ENCODE results near the gene DBX2.
"Not testable (repeated sequence)": the region's sequence is repeated elsewhere in the genome, so short reads cannot be mapped to it uniquely, and the experiment has no call there.

Gene DBX2

DNA sequence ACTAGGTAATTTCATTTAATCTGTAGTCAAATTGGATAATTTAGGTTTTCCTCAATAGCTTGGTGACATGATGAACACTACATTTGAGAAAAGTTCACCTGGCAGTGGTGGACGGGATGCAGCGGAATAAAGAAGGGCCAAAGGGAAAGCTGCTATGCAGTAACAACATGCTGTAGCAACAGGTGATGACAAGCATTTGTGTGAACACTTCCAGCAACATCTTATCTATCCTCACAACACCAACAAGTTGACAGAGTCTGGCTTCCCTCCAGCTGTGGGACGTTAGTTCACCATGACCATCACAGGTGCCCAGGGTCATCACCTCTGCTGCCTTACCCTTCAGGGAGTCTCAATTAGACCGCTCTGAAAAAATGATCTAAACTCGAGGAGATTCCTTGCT lies 8.3 kb downstream of the DBX2 start:
- no peak overlapping the region for H3K4me3 Mint-ChIP-seq
- no peaks in the 10 kb centered on the region for H3K36me3 Mint-ChIP-seq
- no peak overlapping the region for H3K27ac Mint-ChIP-seq
- H3K27me3 Mint-ChIP-seq, result peaks cover 5% of the 10 kb centered on the region
- H3K9me3 Mint-ChIP-seq (ENCODE audit: low read depth), result no peaks in the 10 kb centered on the region
- H3K4me1 Mint-ChIP-seq (ENCODE audit: low read depth), result no peaks in the 10 kb centered on the region

DNA sequence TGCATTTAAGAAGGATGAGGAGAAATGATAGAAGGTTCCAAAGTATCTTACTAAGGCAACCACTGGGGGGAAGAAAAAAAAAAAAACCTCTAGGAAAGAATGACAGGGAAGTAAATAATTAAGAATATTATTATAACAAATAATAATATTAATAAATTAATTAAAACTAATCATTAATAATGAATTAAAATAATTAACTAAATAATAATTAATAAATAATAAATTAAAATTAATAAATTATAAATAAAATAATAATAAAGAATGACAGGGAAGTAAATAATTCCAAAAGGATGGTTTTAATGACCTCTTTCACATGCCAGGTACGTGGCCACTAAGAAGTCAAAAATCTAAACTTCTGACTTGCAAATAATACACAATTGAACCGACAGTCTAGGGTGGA lies 9.9 kb downstream of the DBX2 start:
- Mint-ChIP-seq H3K27me3 (peaks cover 4% of the 10 kb centered on the region), H3K4me1 (ENCODE audit: low read depth) (no peaks in the 10 kb centered on the region), H3K36me3 (no peaks in the 10 kb centered on the region), H3K27ac (no peak overlapping the region), H3K9me3 (ENCODE audit: low read depth) (no peaks in the 10 kb centered on the region), H3K4me3 (no peak overlapping the region)

DNA sequence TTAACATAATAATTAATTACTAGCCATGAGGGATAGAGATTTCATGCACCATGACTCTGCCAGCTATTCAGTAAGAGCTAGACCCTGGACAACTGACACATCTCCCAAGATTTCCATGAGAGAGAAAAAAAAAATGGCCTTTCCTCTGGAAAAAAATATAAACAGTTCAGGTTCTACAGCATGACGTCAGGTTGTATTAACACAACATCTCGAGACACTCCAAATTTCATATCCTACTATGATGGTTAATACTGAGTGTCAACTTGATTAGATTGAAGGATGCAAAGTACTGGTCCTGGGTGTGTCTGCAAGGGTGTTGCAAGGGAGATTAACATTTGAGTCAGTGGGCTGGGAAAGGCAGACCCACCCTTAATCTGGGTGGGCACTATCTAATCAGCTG lies 11.1 kb downstream of the DBX2 start:
- peaks cover 10% of the 10 kb centered on the region for H3K27me3 Mint-ChIP-seq
- no peak overlapping the region for H3K4me3 Mint-ChIP-seq
- H3K9me3 Mint-ChIP-seq (ENCODE audit: low read depth), result no peaks in the 10 kb centered on the region
- no peaks in the 10 kb centered on the region for H3K4me1 Mint-ChIP-seq (ENCODE audit: low read depth)
- H3K27ac Mint-ChIP-seq, result no peak overlapping the region
- H3K36me3 Mint-ChIP-seq, result no peaks in the 10 kb centered on the region

DNA sequence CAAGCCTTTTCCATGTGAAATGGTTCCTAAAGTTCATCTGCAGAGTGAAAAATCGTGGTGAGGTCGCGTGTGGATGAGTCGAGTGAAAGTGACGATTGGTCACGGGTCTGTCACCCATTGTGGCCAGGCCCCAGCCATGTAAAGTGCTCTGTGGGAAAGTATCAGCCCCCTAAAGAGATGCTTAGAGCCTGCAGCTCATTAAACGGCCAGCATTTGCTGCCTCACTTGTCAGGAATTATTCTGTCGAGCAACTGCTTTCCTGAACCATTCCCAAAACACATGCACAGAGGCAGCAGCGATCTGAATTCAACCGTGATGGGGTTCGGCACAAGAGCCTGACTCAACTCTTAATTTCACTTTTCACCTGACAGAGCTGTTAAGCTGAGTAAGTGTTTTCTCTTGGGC lies 16.0 kb downstream of the DBX2 start:
- H3K36me3 Mint-ChIP-seq, result no peaks in the 10 kb centered on the region
- no peaks in the 10 kb centered on the region for H3K9me3 Mint-ChIP-seq (ENCODE audit: low read depth)
- H3K4me3 Mint-ChIP-seq, result no peak overlapping the region
- H3K4me1 Mint-ChIP-seq (ENCODE audit: low read depth), result no peaks in the 10 kb centered on the region
- H3K27ac Mint-ChIP-seq, result no peak overlapping the region
- H3K27me3 Mint-ChIP-seq, result peaks cover 10% of the 10 kb centered on the region

DNA sequence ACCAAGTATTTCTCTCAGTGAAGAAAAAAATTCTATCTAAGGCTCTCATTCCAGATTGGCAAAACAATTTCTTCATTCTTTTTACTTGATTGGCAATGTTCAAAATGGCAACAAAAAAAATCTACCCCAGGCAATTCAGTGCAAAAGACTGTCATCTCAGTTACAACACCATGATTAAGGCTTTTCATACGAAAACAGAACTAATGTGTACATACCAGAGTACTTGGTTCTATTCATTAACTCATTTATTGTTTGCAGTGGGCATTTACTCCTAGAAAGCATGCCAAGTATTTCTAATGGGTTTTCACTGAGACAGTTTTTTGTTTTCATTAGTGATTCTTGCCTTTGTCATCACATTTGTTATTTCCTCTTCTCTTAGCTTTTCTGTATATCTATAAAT lies 33.0 kb downstream of the DBX2 start:
- H3K4me3 Mint-ChIP-seq, result no peak overlapping the region
- H3K27ac Mint-ChIP-seq, result no peak overlapping the region
- H3K36me3 Mint-ChIP-seq, result peaks cover 2% of the 10 kb centered on the region
- no peaks in the 10 kb centered on the region for H3K4me1 Mint-ChIP-seq (ENCODE audit: low read depth)
- H3K9me3 Mint-ChIP-seq (ENCODE audit: low read depth), result peaks cover 15% of the 10 kb centered on the region
- H3K27me3 Mint-ChIP-seq, result peaks cover 8% of the 10 kb centered on the region

DNA sequence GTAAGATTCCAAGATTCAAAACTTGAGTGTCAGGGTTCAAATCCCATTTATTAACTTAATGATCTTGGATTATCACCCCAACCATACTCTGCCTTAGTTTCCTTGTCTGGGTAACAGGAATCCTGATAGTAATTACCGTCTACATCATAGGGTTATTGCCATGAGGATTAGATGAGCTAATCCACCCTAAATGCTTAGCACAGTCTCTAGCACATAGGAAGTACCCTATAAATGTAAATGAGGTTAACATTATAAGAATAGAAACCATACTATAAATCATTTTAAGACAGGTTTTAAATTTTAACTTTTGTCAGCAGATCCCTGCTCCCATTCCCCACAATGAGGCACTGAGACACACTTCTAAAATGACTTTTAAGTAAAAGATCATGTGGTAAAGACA lies 36.5 kb downstream of the DBX2 start:
- Mint-ChIP-seq H3K27me3 (peaks cover 13% of the 10 kb centered on the region), H3K27ac (no peak overlapping the region), H3K4me3 (no peak overlapping the region), H3K36me3 (no peaks in the 10 kb centered on the region), H3K9me3 (ENCODE audit: low read depth) (peaks cover 9% of the 10 kb centered on the region), H3K4me1 (ENCODE audit: low read depth) (no peaks in the 10 kb centered on the region)

DNA sequence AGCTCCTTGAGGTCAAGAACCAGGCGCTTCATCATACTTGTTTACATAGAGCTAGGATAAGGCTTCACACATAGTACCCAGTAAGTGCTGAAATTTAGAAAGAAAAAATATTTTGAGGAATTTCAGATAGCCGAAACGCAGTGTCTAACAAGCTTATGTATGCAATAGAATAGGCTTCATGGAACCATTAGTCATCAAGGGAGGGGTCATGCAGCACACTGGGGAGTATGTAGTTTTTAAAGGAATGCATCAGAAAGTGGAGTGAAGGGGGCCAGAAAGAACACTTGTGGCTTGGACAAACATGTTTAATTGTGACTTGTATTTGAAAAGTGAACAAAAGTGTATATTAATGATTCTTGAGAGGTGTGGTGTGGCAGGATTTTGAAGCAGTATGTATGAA lies 38.1 kb downstream of the DBX2 start:
- Mint-ChIP-seq H3K27me3 (peaks cover 15% of the 10 kb centered on the region), H3K9me3 (ENCODE audit: low read depth) (no peaks in the 10 kb centered on the region)

DNA sequence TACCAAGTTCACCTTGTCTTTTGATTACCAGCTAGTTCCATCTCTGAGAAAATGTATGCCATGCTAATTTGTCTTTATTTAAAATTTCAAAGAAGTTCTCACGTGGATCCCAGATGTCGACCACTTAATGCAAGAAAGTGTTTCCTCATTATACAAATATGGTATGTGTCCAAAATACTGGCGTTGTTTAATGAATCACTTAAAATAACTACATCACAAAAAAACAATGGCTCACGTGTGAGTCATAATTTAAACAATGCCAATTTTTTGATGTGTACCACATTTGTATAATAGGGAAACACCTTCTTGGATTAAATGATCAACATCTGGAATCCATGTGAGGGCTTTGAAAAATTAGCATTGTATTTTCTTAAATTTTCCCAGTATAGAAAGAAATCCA lies 40.8 kb downstream of the DBX2 start:
- no peak overlapping the region for H3K4me3 Mint-ChIP-seq
- no peak overlapping the region for H3K27ac Mint-ChIP-seq
- no peaks in the 10 kb centered on the region for H3K9me3 Mint-ChIP-seq (ENCODE audit: low read depth)
- H3K4me1 Mint-ChIP-seq (ENCODE audit: low read depth), result no peaks in the 10 kb centered on the region
- H3K27me3 Mint-ChIP-seq, result peaks cover 15% of the 10 kb centered on the region
- H3K36me3 Mint-ChIP-seq, result no peaks in the 10 kb centered on the region

More for the DNA sequence above, 38.1 kb downstream of the DBX2 start:
- H3K36me3 Mint-ChIP-seq, result no peaks in the 10 kb centered on the region
- no peaks in the 10 kb centered on the region for H3K4me1 Mint-ChIP-seq (ENCODE audit: low read depth)
- no peak overlapping the region for H3K4me3 Mint-ChIP-seq
- H3K27ac Mint-ChIP-seq, result no peak overlapping the region

DNA sequence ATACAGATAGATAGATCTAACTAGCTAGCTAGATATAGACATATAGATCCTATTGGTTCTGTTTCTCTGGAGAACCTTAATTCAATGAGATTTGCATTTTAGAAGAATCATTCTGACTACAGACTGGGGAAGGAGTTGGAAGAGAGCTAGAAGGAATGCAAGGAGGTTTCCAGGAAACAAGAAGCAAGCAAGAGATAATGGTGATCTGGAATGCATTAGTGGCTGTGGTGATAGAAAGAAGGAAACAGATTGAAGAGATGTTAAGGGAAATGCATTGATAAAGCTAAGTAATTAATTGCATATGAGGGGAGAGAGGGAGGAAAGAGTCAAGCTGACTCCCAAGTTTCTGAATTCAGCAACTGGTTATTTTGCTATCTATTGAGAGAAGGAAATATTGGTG lies 42.7 kb downstream of the DBX2 start:
- H3K36me3 Mint-ChIP-seq, result no peaks in the 10 kb centered on the region

DNA sequence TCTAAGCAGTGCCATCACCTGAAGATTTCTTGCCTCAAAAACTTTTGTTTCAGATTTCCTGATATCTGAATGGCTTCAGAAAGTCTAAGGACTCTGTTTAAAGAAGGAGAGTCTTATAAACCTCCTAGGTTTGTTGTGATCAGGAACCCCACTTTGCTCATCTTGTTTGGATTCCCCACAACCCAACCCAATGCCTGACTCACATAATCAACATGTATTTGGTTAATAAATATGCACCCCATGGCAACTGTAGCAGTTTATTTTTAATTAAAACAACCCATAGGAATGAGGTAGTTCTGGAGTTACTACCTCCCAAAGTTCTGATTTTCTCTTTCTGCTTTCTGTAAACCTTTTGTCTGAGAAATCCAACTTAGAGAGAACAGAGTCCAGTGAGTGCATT lies 51.5 kb downstream of the DBX2 start:
- Mint-ChIP-seq H3K36me3 (no peaks in the 10 kb centered on the region), H3K4me3 (no peak overlapping the region), H3K27ac (no peak overlapping the region)

More for the DNA sequence above, 42.7 kb downstream of the DBX2 start:
- H3K4me3 Mint-ChIP-seq, result no peak overlapping the region
- H3K27ac Mint-ChIP-seq, result no peak overlapping the region
- H3K9me3 Mint-ChIP-seq (ENCODE audit: low read depth), result no peaks in the 10 kb centered on the region
- no peaks in the 10 kb centered on the region for H3K4me1 Mint-ChIP-seq (ENCODE audit: low read depth)
- H3K27me3 Mint-ChIP-seq, result peaks cover 13% of the 10 kb centered on the region

DNA sequence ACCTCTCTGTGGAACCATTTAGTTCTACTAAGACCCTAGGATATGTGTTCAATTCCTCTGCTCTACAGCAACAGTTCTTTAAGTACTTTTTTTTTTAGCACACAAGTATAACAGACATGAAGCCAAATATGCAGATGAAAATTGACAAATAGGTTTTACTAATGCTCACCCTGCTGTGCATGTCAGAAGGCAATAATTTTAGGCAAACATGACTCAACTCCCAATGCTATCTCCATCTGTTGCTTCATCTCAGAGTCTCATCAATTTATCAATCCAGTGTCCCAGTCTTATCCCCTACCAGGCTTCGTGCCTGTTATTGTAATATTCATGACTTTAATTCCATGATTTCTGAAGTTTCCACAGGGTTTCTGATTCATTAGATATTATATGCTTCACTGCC lies 57.7 kb downstream of the DBX2 start:
- Mint-ChIP-seq H3K4me3 (no peak overlapping the region), H3K27me3 (peaks cover 3% of the 10 kb centered on the region), H3K4me1 (ENCODE audit: low read depth) (no peaks in the 10 kb centered on the region), H3K36me3 (no peaks in the 10 kb centered on the region), H3K27ac (no peak overlapping the region), H3K9me3 (ENCODE audit: low read depth) (no peaks in the 10 kb centered on the region)

More for the DNA sequence above, 51.5 kb downstream of the DBX2 start:
- Mint-ChIP-seq H3K9me3 (ENCODE audit: low read depth) (no peaks in the 10 kb centered on the region), H3K4me1 (ENCODE audit: low read depth) (no peaks in the 10 kb centered on the region), H3K27me3 (peaks cover 4% of the 10 kb centered on the region)

DNA sequence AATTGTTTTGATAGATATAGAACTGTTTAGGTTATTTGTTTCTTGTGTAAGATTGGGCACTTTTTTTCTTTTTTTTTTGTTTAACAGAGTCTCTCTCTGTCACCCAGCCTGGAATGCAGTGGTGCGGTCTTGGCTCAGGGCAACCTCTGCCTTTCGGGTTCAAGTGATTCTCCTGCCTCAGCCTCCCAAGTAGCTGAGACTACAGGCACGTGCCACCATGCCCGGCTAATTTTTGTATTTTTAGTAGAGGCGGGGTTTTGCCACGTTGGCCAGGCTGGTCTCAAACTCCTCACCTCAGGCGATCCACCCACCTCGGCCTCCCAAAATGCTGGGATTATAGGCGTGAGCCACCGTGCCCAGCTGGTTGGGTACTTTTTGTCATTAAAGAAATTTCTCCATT lies 66.0 kb downstream of the DBX2 start:
- not testable (repeated sequence) for H3K9me3 Mint-ChIP-seq (ENCODE audit: low read depth); H3K4me3 Mint-ChIP-seq; H3K36me3 Mint-ChIP-seq; H3K27ac Mint-ChIP-seq; H3K27me3 Mint-ChIP-seq; H3K4me1 Mint-ChIP-seq (ENCODE audit: low read depth)

DNA sequence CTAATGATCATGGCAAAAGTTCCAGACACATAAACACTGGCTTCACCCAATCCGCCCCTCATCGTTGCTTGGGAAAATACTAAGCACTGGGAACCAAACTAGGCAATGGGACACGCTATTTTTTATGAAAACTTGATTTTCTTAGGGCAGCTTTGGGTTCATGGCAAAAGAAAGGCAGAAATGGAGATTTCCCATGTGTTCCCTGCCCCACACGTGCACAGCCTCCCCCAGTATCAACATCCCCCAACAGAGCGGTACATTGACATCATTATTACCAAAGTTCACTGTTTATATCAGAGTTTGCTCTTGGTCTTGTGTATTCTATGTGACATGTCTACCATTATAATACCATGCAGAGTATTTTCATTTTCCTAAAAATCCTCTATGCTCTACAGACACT lies 71.0 kb downstream of the DBX2 start:
- Mint-ChIP-seq H3K36me3 (no peaks in the 10 kb centered on the region), H3K4me3 (no peak overlapping the region), H3K27me3 (no peaks in the 10 kb centered on the region), H3K4me1 (ENCODE audit: low read depth) (no peaks in the 10 kb centered on the region), H3K27ac (no peak overlapping the region), H3K9me3 (ENCODE audit: low read depth) (no peaks in the 10 kb centered on the region)

DNA sequence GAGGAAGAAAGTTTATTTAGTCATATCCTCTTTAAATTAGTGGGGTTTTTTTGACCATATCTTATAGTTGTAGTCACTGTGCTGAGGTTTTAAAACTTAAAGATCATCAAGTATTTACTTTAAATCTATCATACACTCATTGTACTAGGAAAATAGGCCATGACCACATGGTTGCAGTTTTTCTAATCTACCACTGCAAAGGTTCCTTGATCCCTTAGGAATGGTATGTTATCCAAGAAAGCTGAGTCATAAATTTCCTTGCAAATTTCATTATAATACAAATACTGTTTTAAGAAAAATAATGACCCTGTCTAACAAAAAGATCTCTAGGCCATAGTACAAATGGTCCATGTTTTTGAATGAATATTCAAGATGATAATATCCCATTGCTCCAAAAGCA lies 74.7 kb downstream of the DBX2 start:
- H3K9me3 Mint-ChIP-seq (ENCODE audit: low read depth), result no peaks in the 10 kb centered on the region
- H3K27ac Mint-ChIP-seq, result no peak overlapping the region

DNA sequence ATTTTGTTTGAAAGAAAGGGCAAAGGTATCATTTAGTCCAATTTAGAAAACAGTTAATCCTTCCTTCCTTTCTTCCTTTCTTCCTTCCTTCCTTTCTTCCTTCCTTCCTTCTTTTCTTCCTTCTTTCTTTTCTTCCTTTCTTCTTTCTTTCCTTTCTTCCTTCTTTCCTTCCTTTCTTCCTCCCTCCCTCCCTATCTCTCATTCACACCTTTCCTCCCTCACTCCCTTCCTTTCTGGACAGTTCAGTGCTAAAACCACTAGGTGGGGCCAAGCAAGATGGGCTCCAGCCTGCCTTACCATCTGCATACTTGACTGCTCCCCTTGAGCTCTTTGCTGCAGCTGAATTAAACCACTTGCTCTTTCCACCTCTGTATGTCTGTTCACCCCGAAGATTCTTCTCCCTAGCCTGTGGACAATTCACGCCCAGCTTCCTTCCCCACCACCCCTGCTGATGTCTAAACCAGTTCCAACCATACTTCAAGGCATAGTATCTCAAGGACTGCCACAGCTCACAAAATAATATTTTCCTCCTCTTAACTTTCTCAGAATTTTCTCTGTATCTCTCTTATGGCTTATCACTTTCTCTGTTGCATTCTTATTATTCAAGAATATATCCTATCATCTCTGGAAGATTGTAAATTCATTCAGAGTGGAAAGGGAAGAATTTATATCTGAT lies 78.0 kb downstream of the DBX2 start:
- Mint-ChIP-seq H3K4me3 (no peak overlapping the region), H3K9me3 (ENCODE audit: low read depth) (no peaks in the 10 kb centered on the region), H3K36me3 (no peaks in the 10 kb centered on the region), H3K27me3 (no peaks in the 10 kb centered on the region), H3K4me1 (ENCODE audit: low read depth) (peaks cover 8% of the 10 kb centered on the region), H3K27ac (no peak overlapping the region)

More for the DNA sequence above, 74.7 kb downstream of the DBX2 start:
- no peak overlapping the region for H3K4me3 Mint-ChIP-seq
- no peaks in the 10 kb centered on the region for H3K36me3 Mint-ChIP-seq
- H3K27me3 Mint-ChIP-seq, result no peaks in the 10 kb centered on the region
- H3K4me1 Mint-ChIP-seq (ENCODE audit: low read depth), result no peaks in the 10 kb centered on the region

DNA sequence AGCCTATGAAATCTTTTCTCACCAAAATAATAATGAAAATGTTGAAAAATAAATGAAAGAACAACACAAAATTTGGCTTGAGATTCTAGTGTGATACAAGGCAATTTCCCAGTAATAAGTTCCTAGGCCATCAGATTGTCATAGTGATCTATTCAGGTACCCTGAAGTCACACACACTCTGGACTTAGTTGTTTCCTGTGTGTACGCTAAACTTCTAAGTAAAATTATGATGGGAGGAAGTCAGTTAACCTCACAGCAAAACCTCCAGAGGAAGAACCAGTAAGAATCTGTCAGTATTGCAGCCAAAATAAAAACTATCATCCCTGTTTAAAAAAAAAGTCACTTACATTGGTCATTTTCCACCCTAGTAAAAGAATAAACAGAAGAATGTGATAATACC lies 81.9 kb downstream of the DBX2 start:
- peaks cover 11% of the 10 kb centered on the region for H3K4me1 Mint-ChIP-seq (ENCODE audit: low read depth)
- H3K27me3 Mint-ChIP-seq, result no peaks in the 10 kb centered on the region
- peaks cover 8% of the 10 kb centered on the region for H3K9me3 Mint-ChIP-seq (ENCODE audit: low read depth)
- H3K4me3 Mint-ChIP-seq, result no peak overlapping the region
- no peak overlapping the region for H3K27ac Mint-ChIP-seq
- H3K36me3 Mint-ChIP-seq, result no peaks in the 10 kb centered on the region

Measured in activated naive CD8-positive, alpha-beta T cell (primary cell).